GM18520 (cell line): ENCODE data around the gene NUAK1.

ENCODE experiments used
- ATAC-seq: cut with Tn5 transposase; IDR thresholded peaks from one replicate; pipeline ENCODE4 v1.9.1; 2021; ENCODE audit not compliant: unreplicated experiment

The NUAK1 gene

DNA sequence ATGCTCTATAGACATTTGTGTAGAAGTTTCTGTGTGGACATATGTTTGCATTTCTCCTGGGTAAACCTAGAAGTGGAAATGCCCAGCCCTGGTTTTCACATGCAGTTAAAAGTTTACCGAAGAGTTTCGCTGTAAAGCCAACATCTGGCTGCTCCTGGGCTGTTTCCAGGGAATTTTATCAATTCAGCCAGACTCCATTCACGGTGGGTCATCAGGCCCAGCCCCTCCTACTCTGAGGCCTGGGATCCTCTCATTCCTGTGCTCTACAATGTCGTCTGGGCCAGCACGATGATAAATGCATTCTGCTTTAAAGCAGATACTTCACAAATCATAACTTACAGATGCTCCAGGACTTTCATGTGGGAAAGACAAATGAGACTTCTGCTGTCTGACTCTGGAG, 7.1 kb downstream of the NUAK1 start:
- no peak for ATAC-seq

DNA sequence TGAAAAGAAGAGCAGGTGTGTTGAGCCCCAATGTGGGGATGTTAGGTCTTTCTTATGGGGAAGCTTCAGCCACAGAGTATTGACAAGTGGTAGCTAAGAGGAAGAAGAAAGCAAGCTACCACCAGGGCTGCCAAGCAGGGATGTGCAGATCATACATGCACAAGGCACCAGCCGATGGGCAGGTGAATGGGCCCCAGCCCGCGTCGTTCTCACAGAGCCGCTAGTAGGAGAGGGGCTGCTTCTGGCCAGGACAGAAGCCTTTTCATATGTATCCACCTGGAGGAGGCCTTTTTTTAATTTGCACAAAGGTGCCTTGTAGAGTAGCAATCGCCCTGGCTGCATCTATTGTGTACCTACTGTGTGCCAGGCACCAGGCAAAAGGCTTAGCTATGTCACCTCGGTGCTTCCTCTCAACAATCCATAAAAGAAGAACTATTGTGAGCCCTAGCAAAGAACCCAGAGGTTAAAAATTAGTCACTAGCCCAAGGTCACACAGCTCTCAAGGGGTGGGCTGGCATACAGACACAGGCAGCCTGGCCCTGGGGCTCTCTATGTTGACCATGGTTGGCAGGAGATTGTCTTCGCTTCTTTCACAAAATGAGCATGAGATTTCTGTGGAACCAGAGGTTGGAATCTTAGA, 8.2 kb downstream of the NUAK1 start:
- no peak for ATAC-seq

DNA sequence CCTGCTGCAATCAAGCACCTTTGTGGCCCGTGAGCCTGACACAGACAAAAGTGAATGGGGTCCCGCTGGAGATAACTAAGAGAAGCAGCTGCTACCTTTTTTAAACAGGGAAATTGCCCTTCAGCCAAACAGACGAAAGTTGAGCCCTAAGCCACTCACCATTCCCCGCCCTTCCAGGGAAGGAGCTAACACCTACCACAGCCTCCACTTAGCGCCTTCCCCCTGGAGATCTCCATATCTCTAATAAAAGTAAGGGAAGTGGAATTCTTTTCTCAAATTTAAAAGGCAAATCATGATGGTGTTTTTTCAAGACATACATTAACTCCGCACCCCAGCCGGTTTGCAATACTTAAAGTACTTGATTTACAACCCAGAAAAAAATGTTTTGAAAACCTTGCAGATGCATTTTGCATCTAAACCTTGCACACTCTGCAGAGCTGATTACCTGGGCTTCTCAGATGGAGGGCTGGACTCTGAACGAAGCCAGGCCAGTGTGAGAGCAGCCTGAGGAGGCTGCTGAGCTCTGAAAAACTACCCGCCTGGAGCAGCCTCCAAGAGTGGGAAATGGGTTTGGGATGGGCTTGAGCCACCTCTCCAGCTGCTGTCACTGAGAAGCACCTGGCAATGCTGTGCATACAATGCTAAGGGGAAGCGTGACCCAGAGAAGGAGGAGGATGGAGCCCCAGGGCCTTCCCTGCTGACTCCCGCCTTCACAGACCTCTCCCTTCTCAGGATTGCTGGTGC, 10.0 kb downstream of the NUAK1 start:
- ATAC-seq, result no peak

DNA sequence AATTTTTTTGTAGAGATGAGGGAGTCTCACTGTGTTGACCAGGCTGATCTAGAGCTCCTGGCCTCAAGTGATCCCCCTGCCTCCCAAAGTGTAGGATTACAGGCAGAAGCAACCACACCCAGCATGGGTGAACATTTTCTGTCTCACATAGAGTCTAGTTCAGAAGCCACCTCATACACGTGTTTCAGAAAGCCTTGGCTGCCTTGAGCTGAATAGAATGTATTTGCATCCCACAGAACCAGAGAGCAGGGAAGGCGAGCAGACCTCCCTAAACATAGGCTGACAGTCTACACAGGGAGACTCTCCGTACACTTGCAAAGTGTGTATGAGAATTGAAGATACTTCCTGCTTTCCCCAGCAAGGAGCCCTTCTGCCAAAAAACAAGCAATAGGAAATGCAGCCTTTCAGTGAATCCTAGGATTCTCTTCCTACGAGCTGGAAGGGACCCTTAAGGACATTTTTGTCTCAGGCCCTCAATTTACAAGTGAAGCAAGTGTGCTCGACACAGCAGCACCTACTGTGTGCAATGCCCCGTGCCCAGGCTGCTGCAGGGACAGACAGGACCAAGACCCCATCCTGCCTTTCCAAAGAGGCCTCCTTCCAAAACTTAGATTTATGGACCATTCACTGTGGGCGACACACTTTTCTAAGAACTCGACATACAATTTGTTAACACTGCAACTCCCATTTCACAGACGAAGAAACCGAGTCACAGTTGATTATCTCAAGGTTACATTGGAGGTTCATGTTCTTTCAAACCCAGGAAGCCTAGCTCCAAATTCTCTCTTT, 11.2 kb downstream of the NUAK1 start:
- ATAC-seq, result no peak

DNA sequence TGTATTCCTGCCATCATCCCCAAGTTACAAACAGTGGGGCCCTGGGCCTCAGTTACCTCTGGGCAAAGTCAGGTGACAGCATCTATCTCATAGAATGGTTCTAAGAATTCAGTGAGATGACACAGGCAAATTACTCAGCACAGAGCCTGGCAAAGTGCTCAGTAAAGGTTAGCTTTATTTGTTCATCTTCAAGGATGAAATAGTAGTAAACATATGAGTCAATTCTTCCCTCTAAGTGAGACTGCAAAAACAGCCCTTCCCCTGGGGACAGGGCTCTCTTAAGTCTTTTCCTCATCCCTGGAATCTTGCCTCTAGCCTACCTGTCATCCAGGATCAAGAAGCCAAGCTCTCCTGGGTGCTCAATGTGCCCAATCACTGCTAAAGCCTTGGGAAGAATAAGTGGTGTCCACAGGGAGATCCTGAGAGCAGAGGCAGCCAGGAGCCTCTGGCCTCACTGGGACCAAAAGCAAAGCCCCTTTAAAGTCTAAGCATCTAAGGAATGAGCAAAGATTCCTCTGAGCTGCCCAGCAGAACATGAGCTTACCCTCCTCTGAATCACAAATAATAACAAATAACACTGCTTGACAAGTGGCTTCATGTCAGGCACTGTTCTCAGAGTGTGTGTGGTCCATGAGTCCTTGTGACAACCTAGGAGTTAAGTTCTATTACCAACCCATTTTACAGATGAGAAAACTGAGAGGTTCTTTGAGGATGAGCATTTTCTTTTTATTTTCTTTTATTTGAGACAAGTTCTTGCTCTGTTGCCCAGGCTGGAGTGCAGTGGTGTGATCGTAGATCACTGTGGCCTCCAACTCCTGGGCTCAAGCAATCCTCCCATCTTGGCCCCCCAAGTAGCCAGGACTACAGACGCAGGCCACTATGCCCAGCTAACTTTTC, 12.1 kb downstream of the NUAK1 start:
- no peak for ATAC-seq

DNA sequence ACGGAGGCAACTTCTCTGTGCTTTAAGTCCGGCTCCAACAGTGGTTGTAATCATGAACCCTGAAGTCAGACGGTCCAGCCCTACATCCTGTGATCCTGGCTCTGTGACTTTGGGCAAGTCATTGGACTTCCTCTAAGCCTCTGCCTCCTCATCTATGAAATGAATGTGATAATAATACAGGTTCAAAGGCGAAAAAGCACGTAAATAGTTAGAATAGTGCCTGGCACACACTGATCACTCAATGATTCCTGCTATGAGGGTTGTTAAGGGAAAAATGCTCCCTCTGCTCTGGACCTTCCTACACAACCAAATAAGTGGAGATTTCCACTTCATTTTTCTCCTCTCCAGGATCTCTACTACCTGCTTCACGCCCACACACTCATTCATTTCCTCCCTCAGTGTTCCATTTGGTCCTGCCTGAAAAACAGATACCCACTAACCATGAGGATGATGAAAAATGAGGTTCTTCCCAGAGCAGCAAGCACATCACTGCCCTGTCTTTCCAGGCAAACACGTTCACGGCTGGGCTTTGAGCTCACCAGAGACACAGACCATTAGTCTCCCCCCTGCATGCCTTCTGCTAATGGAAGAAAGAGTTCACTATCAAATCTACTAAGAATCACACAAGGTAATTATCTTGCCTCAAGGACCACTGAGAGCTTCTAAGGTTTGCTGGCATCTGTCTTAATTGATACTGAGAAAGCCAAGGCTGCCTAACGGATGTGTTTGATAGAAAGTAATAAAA, 13.2 kb downstream of the NUAK1 start:
- no peak for ATAC-seq

DNA sequence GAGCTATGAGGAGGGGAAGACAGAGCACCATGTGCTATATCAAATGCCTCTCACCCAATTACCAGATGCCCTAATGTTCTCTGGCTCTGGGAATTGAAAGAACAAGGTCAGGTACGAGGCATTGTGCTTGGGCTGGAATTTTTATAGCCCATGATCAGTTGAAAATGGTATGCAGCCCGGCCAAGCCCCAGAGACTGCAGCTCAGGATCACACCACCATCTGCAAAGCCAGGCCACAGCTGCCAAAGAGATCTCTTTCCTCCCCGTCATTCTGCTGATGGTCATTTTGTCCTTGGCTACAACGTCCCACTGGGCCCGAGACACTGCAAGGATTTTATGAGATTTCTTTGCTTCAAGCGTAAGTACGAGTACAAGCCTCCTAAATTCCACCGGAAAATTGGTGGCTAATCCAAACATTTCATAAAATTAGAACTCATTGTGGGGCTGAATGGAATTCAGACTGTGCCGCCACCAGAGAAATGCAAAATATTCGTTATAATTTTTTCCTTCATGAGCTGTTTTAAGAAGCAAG, 15.1 kb downstream of the NUAK1 start:
- no peak for ATAC-seq

DNA sequence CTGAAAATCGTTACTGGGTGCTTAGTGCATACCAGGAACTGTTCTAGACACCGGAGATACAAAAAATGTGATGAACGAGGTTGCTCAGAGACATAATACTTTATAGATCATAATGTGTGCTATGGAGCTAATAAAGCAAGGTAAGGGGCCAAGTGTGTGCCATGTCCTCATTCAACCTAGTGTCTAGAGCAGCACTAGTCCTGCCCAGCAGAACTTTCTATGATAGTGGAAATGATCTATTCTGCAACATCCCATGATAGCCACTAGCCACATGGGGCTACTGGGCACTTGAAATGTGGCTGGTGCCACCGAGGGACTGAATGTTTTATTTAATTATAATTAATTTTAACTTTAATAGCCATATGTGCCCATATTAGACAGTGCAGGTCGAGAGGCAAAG, 15.6 kb downstream of the NUAK1 start:
- ATAC-seq, result no peak

DNA sequence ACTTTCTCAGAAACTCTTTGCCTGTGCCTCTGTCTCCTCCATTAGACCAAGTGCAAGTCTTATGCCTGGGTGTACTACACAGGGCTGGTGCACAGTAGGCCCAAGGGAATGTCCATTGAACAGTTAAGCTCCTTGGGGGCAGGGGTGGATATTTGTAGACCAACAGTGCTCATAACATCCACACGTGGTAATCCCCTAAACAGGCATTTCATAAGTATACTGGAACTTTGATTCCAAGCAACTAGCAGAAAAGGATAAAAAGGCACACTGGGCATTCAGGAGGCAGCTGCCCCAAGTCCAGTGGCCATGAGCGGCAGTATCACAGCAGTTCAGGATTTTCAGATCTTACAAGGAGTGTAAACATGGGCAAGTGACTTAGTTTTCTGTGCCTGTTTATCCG, 16.8 kb downstream of the NUAK1 start:
- ATAC-seq, result no peak

DNA sequence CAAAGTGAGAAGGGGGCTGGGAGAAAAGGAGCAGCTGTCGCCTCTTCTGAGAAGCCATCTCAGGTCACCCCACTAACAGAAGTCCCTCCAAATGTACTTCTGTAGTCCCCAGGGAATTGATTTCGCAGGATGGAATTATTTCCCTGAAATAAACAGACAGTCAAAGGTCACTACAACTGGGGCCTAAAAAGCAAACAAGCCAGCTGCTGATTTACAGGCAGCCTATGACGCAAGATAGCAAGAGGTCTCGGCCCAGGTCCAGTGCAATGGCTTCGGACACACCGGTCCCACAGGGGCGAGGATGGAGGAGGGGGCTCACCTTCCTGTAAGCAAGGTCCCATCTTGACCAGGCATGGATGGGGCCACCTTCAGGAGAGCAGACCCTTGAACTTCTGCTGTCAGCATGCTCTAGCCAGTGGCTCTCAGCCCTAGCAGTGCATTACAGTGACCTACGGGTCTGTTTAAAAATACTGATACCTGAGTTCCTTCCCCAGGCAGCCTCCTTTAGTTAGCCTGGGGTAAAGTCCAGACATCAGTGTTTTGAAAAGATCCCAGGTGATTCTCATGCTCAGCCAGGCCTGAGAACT, 18.1 kb downstream of the NUAK1 start:
- no peak for ATAC-seq

DNA sequence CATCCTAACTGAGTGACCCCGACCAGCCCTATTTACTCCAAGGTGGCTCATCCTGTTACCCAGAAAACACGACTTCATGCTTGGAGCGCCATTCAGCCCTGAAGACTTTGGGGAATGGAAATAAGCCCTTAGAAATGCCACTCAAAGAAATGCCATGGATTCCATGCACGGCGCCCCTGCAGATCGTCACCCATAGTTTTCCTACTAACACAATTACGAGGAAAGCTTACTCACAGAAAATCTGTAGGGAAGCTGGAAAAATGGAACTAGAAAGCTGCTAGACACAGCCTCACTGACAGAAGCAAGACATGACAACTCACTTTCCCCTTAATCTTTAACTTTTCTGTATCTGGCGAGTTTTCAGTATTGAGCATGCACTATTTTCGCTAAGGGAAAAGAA, 19.5 kb downstream of the NUAK1 start:
- ATAC-seq, result no peak

DNA sequence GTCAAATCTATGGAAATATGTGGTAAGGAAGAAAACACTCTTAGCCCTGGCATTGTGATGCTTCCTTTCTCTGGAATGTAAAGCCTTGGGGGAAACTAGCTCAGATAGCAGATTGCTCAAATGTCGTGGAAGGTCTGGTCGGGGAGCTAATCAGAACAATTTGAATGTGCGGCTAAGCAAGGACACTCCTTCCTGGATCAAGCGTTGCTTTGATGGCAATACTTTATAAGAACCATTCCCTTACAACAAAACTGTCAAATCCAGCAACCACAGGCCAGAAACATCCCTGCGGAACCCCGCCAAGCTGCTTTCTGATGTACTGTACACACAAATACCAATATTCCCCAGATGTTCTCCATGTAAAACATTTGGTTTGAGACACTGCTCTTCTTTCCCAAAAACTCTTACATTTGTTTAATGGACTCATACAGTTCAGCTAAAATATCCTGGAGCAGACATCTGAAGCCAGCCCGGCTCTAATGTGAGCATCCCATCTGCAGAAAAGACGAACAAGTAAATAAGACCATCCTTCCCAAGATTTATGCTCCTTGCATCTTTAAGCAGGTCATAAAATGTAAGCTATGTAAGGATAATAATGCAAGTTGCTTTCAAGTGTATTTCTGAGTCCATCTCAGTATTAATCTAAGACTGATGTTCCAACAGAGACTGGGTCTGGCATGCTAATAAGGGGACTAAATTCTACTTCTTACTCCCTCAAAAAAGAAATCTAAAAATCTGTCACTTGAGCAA, 20.2 kb downstream of the NUAK1 start:
- no peak for ATAC-seq

DNA sequence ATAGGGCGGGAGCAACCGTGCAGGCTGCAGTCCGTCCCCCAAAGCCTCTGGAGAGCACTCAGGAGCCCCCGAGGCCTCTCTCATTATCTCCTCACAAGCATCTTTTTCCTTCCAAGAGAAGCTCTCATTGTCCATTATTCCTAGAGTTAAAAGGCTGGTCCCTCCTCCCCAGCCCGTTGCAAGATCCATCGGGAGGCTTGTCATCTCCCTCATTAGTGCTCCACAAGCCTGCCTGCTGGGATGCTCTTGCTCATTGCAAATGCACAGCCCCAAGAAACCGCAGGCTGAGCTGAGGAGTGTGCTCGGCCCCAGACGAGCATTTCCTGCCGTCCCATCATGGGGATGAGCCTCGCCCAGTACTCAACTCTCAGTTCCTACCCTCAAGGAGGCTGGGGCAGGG, 23.3 kb downstream of the NUAK1 start:
- no peak for ATAC-seq

DNA sequence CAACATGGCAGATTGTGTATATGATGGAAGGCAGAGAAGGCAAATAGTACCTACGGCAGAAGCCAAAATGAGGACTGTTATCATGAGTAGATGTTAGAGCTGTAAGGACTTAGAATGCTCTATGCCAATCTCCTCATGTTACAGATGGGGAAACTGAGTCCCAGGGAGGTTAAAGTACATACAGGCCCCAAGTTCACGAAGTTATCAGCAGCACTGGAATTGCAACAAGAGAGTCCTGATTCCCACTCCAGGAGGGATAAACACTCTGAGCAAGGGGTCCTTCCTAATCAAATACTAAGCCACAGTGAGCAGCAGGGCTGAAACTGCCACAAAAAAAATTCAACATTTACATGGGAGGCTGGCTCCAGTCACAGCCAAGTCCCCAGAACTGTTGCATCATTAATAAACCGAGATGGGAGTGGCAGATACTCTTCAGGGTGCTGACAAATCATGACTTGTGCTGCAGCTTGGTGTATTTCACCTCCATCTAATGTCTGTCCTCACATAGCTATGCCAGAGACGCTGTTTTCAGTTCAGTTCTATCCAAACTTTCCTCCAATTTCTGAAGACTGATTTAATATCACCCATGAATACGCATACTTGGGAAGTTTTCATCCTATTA, 24.2 kb downstream of the NUAK1 start:
- ATAC-seq, result no peak

DNA sequence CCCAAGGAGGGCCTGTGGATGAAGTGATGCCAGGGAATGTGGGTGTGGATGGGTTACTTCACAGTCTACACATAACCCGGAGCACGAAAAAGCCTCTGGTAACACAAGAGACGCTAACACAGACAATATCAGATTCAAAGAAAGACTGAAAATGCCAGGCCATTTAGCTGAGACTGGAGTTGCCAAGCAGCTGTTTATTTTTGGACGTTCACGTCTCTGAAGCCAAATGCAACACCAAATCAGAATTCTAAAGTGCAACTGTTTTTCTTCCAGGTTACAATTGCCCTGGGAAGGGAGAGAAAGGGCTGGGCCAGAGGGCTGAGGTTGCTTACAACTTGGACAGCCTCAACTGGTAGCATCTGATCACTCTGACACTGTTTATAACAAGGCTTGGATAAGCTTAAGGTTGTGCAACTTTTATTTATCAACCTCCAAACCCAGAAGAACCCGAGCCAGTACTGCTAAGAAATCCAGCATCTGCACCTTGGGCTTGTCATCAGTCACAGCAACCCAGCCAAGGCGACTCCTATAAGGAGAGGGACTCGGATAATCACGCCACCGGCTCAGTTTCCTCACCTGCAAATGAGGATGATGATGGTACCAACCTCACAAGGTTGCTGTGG, 24.8 kb downstream of the NUAK1 start:
- no peak for ATAC-seq

DNA sequence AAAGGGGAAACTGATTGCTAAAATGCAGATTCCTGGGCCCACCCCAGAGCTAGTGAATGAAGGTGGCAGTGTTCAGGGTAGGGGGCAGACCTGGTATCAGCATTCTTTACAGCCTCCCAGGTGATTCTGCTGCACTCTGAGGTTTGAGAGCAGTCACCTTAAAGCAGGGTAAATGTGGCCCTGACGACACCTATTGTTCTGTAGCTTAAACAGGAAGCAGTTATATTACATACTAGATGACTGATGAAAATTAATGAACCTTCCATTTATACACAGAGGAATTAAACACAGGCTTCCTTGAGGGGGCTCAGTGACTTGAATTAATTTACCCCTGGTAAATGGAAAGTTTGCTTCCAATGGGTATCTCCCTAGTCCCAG, 25.3 kb downstream of the NUAK1 start:
- ATAC-seq, result no peak

DNA sequence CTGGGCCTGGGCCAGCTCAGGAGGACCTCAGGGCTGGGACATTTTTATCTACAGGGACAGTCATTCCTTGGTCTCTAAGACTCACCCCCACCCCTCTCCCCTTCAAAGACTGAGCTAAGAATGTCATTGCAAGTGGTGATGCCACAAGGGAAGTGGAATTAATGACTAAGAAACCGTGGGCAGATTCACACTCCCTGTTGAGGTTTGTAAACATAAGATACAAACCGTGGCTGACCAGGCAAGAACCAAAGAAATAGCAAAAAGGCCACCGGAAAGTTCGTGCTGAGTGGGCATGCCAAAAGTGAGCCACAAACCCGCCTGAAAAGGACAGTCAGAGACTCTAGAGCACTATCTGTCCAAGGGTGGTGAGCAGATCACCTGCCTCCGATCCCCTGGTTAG, 25.7 kb downstream of the NUAK1 start:
- no peak for ATAC-seq

DNA sequence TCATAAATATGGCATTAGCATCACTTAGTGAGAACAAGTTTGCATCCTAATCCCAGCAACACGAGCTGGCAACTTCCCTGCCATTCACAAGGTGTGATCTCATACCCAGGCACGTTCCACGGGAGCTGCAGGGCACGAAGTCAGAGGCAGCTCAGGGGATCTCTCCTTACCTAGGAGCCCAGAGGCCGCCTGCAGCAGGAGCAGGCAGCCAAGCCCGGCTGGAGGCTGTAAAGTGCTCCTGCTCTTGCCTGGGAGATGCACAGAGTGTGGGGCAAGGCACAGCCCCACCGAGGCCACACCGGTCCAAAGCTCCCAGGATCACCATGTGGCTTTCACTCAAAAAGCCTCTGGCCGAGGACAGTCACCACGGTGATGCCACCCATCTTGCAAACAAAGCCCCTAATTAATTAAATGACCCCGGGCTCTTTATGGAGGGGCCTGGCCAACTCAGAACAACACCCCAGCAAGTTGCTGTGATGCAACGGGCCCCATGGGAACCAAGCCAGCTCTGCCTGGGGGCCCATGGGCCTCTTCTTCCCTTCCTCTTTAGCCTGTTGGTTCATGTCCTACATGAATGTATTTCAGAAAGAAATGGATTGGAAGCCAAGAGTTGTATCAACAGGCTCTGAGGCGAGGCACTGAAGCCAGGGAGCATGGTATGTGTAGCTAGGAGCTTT, 26.5 kb downstream of the NUAK1 start:
- ATAC-seq, result no peak
